Type B pancreatic cell (in vitro differentiated cells): ENCODE measurements around the gene PTP4A1. TPM values are rescaled to one million over a fixed set of nuclear protein-coding genes. Genes with fewer than 3 reads are reported as not detected.
A peak's percentile ranks its signal among the peaks of the same experiment; 100 is the strongest.

Source experiments
- DNase-seq: peaks from one replicate; pipeline ENCODE4 v3.0.0; 2021; ENCODE audit warnings: mixed read lengths; ENCODE audit not compliant: unreplicated experiment; ENCODE audit errors: extremely low spot score
- H3K27ac Mint-ChIP-seq: 2 replicates; pipeline ENCODE4 v1.8.0; 2021; ENCODE audit warnings: mild to moderate bottlenecking, mixed read lengths
- H3K27me3 Mint-ChIP-seq: 2 replicates; pipeline ENCODE4 v1.8.0; 2021; ENCODE audit warnings: mixed read lengths
- H3K36me3 Mint-ChIP-seq: 2 replicates; pipeline ENCODE4 v1.8.0; 2021; ENCODE audit warnings: mixed read lengths
- H3K4me1 Mint-ChIP-seq: one replicate; pipeline ENCODE4 v1.8.0; 2021; ENCODE audit warnings: mixed read lengths; ENCODE audit not compliant: unreplicated experiment
- H3K4me3 Mint-ChIP-seq: 2 replicates; pipeline ENCODE4 v1.8.0; 2021; ENCODE audit warnings: mild to moderate bottlenecking, mixed read lengths
- H3K9me3 Mint-ChIP-seq: 2 replicates; pipeline ENCODE4 v1.8.0; 2021; ENCODE audit warnings: mixed read lengths
- total RNA-seq: library from RNA; stranded (reverse); gene quantifications from 2 replicates; pipeline ENCODE4 v1.2.1, GENCODE V29; 2021; ENCODE audit warnings: low replicate concordance
- TF ChIP-seq, protein P1 (sequence below): fragments of 200-600 bp; sonication (generic); conservative IDR thresholded peaks from 2 replicates; pipeline ENCODE4 v1.5.0; 2021; ENCODE audit warnings: antibody characterized with exemption, mild to moderate bottlenecking

PTP4A1 gene
- total RNA-seq, 1 donor from 2014 or later = 85.6 TPM

- DNase-seq = peak; percentile 82
- peaks cover 22% of the 10 kb centered on the region for H3K36me3 Mint-ChIP-seq
- H3K4me1 Mint-ChIP-seq = peaks cover 24% of the 10 kb centered on the region
- peak overlapping the region; percentile 97 for H3K4me3 Mint-ChIP-seq
- no peaks in the 10 kb centered on the region for H3K27me3 Mint-ChIP-seq
- H3K27ac Mint-ChIP-seq = peak overlapping the region; percentile 98
- TF ChIP-seq, protein P1, sequence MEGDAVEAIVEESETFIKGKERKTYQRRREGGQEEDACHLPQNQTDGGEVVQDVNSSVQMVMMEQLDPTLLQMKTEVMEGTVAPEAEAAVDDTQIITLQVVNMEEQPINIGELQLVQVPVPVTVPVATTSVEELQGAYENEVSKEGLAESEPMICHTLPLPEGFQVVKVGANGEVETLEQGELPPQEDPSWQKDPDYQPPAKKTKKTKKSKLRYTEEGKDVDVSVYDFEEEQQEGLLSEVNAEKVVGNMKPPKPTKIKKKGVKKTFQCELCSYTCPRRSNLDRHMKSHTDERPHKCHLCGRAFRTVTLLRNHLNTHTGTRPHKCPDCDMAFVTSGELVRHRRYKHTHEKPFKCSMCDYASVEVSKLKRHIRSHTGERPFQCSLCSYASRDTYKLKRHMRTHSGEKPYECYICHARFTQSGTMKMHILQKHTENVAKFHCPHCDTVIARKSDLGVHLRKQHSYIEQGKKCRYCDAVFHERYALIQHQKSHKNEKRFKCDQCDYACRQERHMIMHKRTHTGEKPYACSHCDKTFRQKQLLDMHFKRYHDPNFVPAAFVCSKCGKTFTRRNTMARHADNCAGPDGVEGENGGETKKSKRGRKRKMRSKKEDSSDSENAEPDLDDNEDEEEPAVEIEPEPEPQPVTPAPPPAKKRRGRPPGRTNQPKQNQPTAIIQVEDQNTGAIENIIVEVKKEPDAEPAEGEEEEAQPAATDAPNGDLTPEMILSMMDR = no peak
- no peaks in the 10 kb centered on the region for H3K9me3 Mint-ChIP-seq
Observed at GRCh38 chr6:63573076-63573898, 1.0 kb downstream of the PTP4A1 start.

GRCh38 chr6:63573899-63574553 is 1.7 kb downstream of the PTP4A1 start:
- Mint-ChIP-seq H3K4me3 (peak overlapping the region; percentile 97), H3K9me3 (no peaks in the 10 kb centered on the region), H3K4me1 (peaks cover 24% of the 10 kb centered on the region), H3K36me3 (peaks cover 22% of the 10 kb centered on the region), H3K27ac (peak overlapping the region; percentile 98), H3K27me3 (no peaks in the 10 kb centered on the region)
- TF ChIP-seq, protein P1 = peak; percentile 82
- no peak for DNase-seq

GRCh38 chr6:63574554-63574900 is 2.2 kb downstream of the PTP4A1 start:
- Mint-ChIP-seq H3K9me3 (no peaks in the 10 kb centered on the region), H3K27ac (peak overlapping the region; percentile 98), H3K27me3 (no peaks in the 10 kb centered on the region), H3K36me3 (peaks cover 22% of the 10 kb centered on the region), H3K4me3 (peak overlapping the region; percentile 97), H3K4me1 (peaks cover 24% of the 10 kb centered on the region)
- TF ChIP-seq, protein P1 = peak; percentile 7
- no peak for DNase-seq

- H3K4me1 Mint-ChIP-seq = peaks cover 23% of the 10 kb centered on the region
- TF ChIP-seq, protein P1 = no peak
- peak overlapping the region; percentile 74 for H3K4me3 Mint-ChIP-seq
- H3K27ac Mint-ChIP-seq = peak overlapping the region; percentile 57
- H3K9me3 Mint-ChIP-seq = no peaks in the 10 kb centered on the region
- peaks cover 38% of the 10 kb centered on the region for H3K36me3 Mint-ChIP-seq
- H3K27me3 Mint-ChIP-seq = no peaks in the 10 kb centered on the region
- DNase-seq = no peak
Observed at GRCh38 chr6:63576147-63576772, 4.0 kb downstream of the PTP4A1 start.

DNA sequence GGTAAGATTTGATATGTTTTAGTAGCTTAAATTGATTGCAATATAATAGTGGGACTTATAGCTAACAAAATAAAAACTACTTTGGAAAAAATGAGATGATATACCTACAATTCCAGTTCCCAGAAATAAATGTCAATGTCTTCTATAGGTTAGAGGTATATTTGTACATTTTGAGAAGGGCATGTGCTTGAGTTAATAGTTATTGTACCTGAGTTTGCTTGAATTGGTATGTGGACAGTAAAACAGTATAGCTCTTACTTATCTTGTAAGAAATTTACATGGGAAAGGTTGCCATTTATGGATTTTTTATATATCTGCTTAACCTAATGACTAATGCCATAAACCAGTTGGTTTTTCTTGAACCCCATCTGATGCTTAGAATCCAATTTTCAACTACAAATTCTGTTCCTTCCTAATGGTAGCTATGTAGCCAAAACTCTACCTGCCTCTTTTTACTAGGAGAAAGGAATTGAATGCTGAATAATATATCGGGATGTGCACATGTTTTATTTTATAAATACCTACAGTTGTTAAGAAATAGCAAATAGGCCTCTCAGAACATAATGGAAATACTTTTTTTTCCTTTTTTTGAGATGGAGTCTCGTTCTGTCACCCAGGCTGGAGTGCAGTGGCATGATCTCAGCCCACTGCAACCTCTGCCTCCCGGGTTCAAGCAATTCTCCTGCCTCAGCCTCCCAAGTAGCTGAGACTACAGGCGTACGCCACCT is 4.9 kb downstream of the PTP4A1 start:
- peak overlapping the region; percentile 74 for H3K4me3 Mint-ChIP-seq
- TF ChIP-seq, protein P1 = no peak
- H3K27ac Mint-ChIP-seq = peak overlapping the region; percentile 57
- peaks cover 43% of the 10 kb centered on the region for H3K36me3 Mint-ChIP-seq
- DNase-seq = no peak
- H3K27me3 Mint-ChIP-seq = no peaks in the 10 kb centered on the region
- peaks cover 16% of the 10 kb centered on the region for H3K4me1 Mint-ChIP-seq
- H3K9me3 Mint-ChIP-seq = no peaks in the 10 kb centered on the region
